Left kidney (tissue), 2 donors: ENCODE measurements around the gene DCXR. TPM values are rescaled to one million over a fixed set of nuclear protein-coding genes. Genes with fewer than 3 reads are reported as not detected.

Experiments used
- DNase-seq: peaks from one replicate; pipeline ENCODE4 v3.0.0-alpha.2; 2013
- polyA plus RNA-seq: library from polyadenylated mRNA; unstranded; fragments of 120-200 nt; gene quantifications from one replicate; pipeline ENCODE4 v1.2.1, GENCODE V29; 2013; ENCODE audit not compliant: insufficient read length

DCXR gene
- polyA plus RNA-seq, 1 donor = 69.8 TPM

DNA sequence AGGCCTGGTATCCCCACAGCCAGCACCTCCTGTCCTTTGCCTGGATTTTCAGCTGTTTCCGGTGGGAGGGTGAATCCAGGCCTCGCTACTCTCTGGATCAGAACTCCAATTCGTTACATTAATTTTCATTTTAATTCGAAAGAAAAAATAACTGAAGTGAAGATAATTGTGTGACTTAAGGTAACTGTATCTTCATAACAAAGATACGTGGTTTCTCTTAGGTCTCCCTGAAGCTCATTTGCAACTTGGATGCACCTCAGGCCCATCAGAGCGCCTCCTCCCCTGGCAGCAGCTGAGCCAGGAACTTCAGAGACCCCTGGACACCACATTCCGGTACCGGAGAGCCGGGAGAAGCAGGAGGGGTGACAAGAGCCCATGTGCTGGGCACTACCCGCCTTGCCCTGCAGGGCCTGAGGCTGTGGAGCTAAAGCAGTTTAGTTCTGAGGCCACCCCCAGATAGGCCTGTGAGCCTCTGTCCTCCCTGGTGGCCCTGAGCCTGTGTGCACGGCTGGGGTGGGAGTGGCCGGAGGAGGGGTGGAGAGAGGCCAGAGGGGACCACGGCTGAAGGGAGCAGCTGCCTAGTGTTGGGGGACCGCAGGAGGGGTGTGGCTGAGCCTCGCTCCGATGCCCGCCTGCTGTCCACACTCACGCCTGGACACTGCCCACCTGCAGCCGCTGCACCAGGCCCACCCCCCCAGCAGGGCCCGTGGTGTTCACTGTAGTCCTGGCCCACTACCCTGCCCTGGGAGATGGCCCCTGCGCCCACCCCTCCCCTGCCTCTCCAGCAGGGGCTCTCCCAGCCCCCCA lies 39.5 kb upstream of the DCXR start:
- no peak for DNase-seq

GRCh38 chr17:82076018-82076784 lies 38.7 kb upstream of the DCXR start:
- no peak for DNase-seq

DNA sequence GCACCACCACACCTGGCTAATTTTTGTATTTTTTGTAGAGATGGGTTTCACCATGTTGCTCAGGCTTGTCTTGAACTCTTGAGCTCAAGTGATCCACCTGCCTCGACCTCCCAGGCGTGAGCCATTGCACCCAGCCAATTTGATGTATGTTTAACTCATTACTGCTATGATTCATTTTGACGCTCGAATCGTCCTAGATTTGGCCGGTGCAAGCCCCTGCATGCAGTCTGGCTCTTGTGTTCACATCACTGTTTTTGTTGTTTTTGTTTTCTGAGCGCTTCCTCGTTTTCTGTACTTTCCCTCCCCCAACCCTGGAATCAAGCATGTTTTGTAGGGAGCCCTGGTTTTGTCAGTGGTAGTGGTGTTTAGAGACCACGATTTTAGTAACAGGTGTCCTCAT lies 35.9 kb upstream of the DCXR start:
- DNase-seq = no peak

GRCh38 chr17:82072827-82073226 lies 35.3 kb upstream of the DCXR start:
- no peak for DNase-seq

DNA sequence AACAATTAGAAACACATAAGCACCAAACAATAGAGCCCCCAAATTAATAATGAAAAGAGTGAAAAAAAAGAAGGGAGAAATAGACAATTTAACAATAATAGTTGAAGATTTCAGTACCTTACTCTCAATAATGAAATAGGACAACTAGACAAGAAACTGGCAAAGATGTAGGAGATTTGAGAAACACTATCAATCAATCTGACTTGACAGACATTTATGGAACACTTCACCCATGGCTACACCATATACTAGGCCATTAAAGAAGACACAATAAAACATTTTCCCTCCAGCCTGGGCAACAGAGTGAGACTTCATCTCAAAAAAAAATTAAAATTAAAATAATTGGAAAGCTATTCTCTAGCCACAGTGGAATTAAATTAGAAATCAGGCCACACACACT lies 33.1 kb upstream of the DCXR start:
- DNase-seq = no peak

- DNase-seq = peak; percentile 46
These were observed 28.3 kb upstream of the DCXR start, which contains the start of gene DUS1L for GRCh38 chr17:82065638-82066303. Gene DUS1L, minus strand, starts transcription at chr17:82065804. Its CDS starts 745 bp downstream, at chr17:82065059.

- DNase-seq = no peak
These were observed 27.7 kb upstream of the DCXR start for GRCh38 chr17:82065193-82065637.

GRCh38 chr17:82064433-82065192 lies 27.1 kb upstream of the DCXR start:
- DNase-seq = no peak

DNA sequence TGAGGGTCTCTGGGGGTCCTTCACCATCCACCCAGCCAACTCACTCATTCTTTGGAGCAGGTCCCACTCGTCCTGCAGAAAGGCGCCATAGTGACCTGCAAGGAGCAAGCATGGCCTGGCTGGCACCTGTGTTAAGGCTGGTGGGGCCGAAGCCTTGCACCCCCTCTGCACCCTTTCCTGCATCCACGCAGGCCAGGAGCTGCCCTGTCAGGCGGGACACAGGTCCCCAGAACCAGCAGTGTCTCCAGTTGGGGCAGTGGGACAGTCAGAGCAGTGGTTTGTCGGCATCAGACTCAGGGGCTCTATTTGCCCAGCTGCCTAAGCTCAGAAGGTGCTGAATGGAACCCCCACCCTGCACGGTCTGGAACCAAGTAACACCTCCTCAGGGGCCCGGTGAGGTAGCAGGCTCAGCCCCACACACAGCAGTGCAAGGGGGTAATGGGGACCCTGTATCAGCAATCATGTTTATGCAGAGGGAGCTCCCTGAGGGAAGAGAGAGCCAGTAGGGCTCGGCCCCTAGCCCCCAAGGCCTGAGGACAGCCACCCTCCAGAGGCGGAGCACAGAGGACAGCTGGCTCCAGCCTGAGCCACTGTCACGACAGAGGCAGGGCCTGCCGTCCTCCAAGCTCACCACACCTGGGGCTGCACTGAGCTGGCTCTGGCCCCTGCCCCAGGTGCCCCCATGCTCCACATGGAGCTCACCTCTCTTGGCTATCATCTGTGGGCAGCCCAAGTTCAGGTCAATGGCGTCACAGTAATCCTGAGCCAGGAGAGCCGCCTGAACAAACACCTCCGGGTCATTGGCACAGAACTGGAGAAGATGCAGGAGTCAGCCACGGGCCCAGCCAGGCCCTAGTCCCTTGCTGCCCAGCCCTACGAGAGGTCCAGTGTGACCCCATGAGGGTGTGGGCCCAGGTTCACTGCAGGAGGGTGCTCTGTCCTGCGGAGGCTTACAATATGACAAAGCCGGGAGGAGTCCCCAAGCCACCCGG lies 26.2 kb upstream of the DCXR start:
- DNase-seq = no peak

- DNase-seq = no peak
These were observed 25.5 kb upstream of the DCXR start for GRCh38 chr17:82062984-82063368.

GRCh38 chr17:82062076-82062983 lies 24.8 kb upstream of the DCXR start:
- no peak for DNase-seq

DNA sequence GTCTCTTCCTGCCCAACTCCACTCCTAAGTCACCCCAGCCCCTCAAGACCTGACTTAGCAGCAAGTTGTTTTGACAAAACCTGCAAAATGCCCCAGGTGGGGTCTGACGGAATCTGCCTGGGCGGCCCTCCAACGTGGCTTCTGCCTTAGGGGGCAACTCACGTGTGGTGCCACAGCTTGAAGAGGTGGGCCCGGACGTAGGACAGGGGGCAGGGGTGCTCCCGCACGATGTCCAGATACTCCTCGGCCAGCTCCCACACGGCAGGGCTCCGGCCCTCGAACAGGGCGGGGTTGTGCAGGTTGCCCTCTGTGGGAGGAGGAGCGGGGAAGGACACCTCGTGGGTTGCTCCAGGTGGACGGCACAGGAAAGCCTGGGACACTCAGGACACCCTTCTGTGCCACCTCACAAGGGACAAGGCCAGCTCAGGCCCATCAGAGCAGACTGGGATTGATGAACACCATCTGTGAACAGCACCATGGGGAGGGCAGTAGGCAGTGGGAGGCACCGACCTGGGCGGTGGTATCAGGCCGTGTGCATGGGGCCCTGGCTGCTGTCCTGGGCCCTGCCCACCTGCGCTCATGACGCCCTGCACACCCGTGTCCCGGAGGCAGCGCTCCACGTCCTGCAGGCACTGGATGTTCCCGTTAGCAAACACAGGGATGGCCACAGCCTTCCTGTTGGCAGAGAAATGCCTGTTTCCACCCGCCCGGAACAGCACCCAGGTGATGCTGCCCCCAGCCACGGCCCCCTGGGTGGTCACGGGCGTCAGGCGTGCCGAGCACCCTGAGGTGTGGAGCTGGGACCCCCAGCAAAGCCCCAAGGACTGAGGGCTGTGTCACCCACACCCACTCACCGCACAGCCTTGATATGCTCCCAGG lies 23.8 kb upstream of the DCXR start:
- no peak for DNase-seq

DNA sequence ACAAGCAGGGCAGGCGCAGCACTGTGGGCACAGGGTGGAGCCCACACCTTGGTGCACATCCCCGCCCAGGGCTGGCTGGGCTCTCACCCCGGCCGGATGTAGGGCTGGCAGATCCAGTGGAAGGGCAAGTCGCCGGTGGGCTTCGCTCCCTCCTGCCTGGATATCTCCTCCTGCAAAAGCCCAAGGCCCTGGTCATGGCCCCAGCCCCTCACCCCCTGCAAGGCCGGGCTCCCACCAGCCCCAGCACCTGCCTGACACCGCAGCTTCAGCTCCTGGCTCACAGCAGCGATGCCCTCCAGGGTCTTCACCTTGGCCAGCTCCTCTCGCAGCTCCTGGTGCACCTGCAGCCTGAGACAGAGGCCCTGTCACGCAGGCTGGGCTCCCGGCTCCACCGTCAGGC lies 23.1 kb upstream of the DCXR start:
- DNase-seq = no peak

DNA sequence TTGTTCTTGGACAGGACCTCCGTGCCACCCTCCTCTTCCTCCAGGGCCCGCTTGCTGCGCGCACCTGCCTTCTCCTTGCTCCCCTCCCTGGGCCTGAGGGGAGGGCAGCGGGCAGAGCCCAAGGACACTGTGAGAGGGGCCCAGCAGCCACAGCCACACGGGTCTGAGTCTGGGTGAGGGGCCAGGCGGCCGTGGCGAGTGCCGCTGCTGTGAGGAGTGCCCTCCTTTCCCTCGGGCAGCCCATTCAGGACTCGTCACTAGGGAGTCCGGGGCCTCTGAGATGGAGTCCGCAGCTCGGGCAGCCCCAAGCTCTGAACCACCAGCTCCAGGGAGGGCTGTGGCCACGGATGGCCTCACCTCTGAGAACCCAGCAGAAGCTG lies 22.5 kb upstream of the DCXR start:
- no peak for DNase-seq

GRCh38 chr17:82059272-82060000 lies 21.9 kb upstream of the DCXR start:
- no peak for DNase-seq

DNA sequence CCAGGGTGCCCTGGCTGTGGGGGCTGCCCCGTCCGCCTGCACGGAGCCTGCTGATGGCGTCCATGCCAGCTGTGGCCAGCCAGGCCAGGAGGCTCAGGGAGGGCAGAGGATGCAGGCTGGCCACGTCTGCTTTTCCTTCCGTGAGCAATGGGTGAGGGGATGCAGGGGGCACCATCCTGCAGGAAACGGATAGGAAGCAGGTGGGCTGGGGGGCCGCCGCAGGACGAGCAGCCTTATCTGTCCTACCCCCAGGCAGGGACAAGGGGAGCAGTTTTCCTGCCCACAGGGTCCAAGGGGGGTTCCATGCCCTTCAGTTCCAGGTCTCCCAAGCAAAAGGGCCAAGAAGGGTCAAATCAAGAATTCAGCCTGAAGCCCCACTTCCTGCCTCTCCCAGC lies 21.4 kb upstream of the DCXR start:
- DNase-seq = no peak

- DNase-seq = no peak
These were observed 20.8 kb upstream of the DCXR start for GRCh38 chr17:82058230-82058854.
